ENCODE measurements around the gene CNPY3.

The CNPY3 gene

GRCh38 chr6:42984001-42984923, 55.0 kb downstream of the CNPY3 start, which contains the start of gene PPP2R5D:
PPP2R5D (plus strand) TSS chr6:42984570; CDS start chr6:42984678, 108 bp downstream.
- peak; percentile 98 for DNase-seq

GRCh38 chr6:42984924-42985475, 55.7 kb downstream of the CNPY3 start:
- no peak for DNase-seq

- DNase-seq = no peak
Measured at GRCh38 chr6:42987533-42988451, 58.5 kb downstream of the CNPY3 start.

- no peak for DNase-seq
Measured at GRCh38 chr6:42988486-42989020, 59.3 kb downstream of the CNPY3 start.
